Kidney epithelial cell (primary cell): ENCODE data around the gene TVP23C. TPM values are rescaled to one million over a fixed set of nuclear protein-coding genes. Genes with fewer than 3 reads are reported as not detected.

Experiments
- DNase-seq: peaks from one replicate; pipeline ENCODE4 v3.0.0-alpha.2; 2010; ENCODE audit warnings: low read depth
- H3K27me3 ChIP-seq: 2 replicates; pipeline ENCODE4 v1.6.0; 2011; ENCODE audit warnings: low read length; ENCODE audit not compliant: control insufficient read depth, insufficient read depth
- H3K36me3 ChIP-seq: 2 replicates; pipeline ENCODE4 v1.5.1; 2011; ENCODE audit warnings: low read length; ENCODE audit not compliant: control insufficient read depth, insufficient read depth
- H3K4me3 ChIP-seq: 2 replicates; pipeline ENCODE4 v1.5.1; 2011; ENCODE audit warnings: low read depth, mild to moderate bottlenecking, control low read depth, low read length
- CTCF ChIP-seq: IDR thresholded peaks from 2 replicates; pipeline ENCODE4 v1.5.1; 2011; ENCODE audit warnings: mild to moderate bottlenecking, moderate library complexity, low read length, control low read depth, inconsistent platforms; ENCODE audit not compliant: insufficient read depth, poor library complexity, severe bottlenecking
- total RNA-seq: library from RNA; depleted of rRNA; stranded (reverse); fragments of >200 nt; gene quantifications from 2 replicates; pipeline ENCODE4 v1.2.3, GENCODE V29; 2015

TVP23C gene
- total RNA-seq, 1 donor from 2014 or later = 8.1 TPM

- Histone ChIP-seq H3K4me3 (no peak overlapping the region), H3K27me3 (no peaks in the 10 kb centered on the region), H3K36me3 (no peaks in the 10 kb centered on the region)
- no peak for DNase-seq
- TF ChIP-seq CTCF = no peak
These were observed 66.3 kb downstream of the TVP23C start for GRCh38 chr17:15496735-15497670.

GRCh38 chr17:15494821-15495220 lies 68.5 kb downstream of the TVP23C start:
- no peaks in the 10 kb centered on the region for H3K36me3 ChIP-seq
- TF ChIP-seq CTCF = no peak
- no peaks in the 10 kb centered on the region for H3K27me3 ChIP-seq
- no peak for DNase-seq
- H3K4me3 ChIP-seq = no peak overlapping the region

GRCh38 chr17:15493693-15494035 lies 69.6 kb downstream of the TVP23C start:
- TF ChIP-seq CTCF = no peak
- H3K36me3 ChIP-seq = no peaks in the 10 kb centered on the region
- DNase-seq = no peak
- H3K4me3 ChIP-seq = no peak overlapping the region
- H3K27me3 ChIP-seq = no peaks in the 10 kb centered on the region

- H3K36me3 ChIP-seq = no peaks in the 10 kb centered on the region
- no peaks in the 10 kb centered on the region for H3K27me3 ChIP-seq
- TF ChIP-seq CTCF = no peak
- DNase-seq = no peak
- H3K4me3 ChIP-seq = no peak overlapping the region
These were observed 70.2 kb downstream of the TVP23C start for GRCh38 chr17:15492791-15493692.

GRCh38 chr17:15492186-15492585 lies 71.1 kb downstream of the TVP23C start:
- TF ChIP-seq CTCF = no peak
- no peaks in the 10 kb centered on the region for H3K27me3 ChIP-seq
- no peak overlapping the region for H3K4me3 ChIP-seq
- no peak for DNase-seq
- H3K36me3 ChIP-seq = no peaks in the 10 kb centered on the region
